ENCODE data around the gene TMEM135.
A peak's percentile ranks its signal among the peaks of the same experiment; 100 is the strongest.

The TMEM135 gene

DNA sequence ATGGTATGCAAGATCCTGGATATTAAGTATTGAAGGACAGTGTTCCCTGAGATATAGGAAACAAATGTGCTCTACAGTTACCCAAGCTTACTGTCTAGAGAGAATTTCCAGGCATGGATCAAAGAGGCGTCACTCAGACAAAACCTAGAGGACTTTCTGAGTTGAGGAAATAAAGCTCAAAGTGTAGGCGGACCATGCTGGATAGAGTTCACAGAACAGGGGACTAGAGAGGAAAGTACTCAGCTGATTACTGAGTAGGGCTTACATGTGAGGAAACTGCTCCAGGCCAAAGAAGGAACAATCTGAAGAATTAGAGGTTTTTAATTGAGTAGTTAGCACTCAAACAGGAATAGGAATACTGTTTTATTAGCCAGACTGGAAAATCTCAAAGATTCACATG, 193.3 kb downstream of the TMEM135 start:
- peaks cover 31% of the 10 kb centered on the region for H3K9me3 Mint-ChIP-seq
- no peak overlapping the region for H3K27ac Mint-ChIP-seq
- no peak overlapping the region for H3K4me3 Mint-ChIP-seq
- no peak for DNase-seq (ENCODE audit: low spot score)
- no peaks in the 10 kb centered on the region for H3K27me3 Mint-ChIP-seq (ENCODE audit: low read depth)
- no peaks in the 10 kb centered on the region for H3K4me1 Mint-ChIP-seq (ENCODE audit: low read depth)
- peaks cover 10% of the 10 kb centered on the region for H3K36me3 Mint-ChIP-seq (ENCODE audit: low read depth)

DNA sequence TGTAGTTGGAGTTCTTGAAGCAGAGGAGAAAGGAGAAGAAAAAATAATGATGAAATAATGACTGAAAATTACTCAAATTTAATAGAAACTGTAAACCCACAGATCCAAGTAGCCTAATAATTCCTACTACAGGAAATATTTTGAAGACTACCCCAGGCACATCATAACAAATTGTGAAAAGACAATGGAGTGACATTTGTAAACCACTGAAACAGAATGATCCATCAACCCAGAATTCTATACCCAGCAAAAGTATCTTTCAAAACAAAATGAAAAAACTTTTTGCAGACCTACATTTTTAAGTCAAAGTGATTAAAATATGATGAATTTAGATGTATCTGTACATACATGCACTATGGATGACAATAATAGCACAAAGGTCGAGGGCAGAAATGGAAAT, 194.6 kb downstream of the TMEM135 start:
- Mint-ChIP-seq H3K27ac (no peak overlapping the region), H3K27me3 (ENCODE audit: low read depth) (no peaks in the 10 kb centered on the region), H3K4me1 (ENCODE audit: low read depth) (no peaks in the 10 kb centered on the region), H3K4me3 (no peak overlapping the region), H3K36me3 (ENCODE audit: low read depth) (peaks cover 12% of the 10 kb centered on the region), H3K9me3 (peaks cover 31% of the 10 kb centered on the region)
- no peak for DNase-seq (ENCODE audit: low spot score)

GRCh38 chr11:87235366-87235765, 197.6 kb downstream of the TMEM135 start:
- H3K27ac Mint-ChIP-seq: no peak overlapping the region
- H3K36me3 Mint-ChIP-seq (ENCODE audit: low read depth): peaks cover 16% of the 10 kb centered on the region
- no peaks in the 10 kb centered on the region for H3K4me1 Mint-ChIP-seq (ENCODE audit: low read depth)
- no peak overlapping the region for H3K4me3 Mint-ChIP-seq
- DNase-seq (ENCODE audit: low spot score): no peak
- no peaks in the 10 kb centered on the region for H3K27me3 Mint-ChIP-seq (ENCODE audit: low read depth)
- peaks cover 34% of the 10 kb centered on the region for H3K9me3 Mint-ChIP-seq

GRCh38 chr11:87236368-87236767, 198.6 kb downstream of the TMEM135 start:
- Mint-ChIP-seq H3K27ac (no peak overlapping the region), H3K9me3 (peaks cover 29% of the 10 kb centered on the region), H3K4me1 (ENCODE audit: low read depth) (no peaks in the 10 kb centered on the region), H3K27me3 (ENCODE audit: low read depth) (no peaks in the 10 kb centered on the region), H3K36me3 (ENCODE audit: low read depth) (peaks cover 16% of the 10 kb centered on the region), H3K4me3 (no peak overlapping the region)
- no peak for DNase-seq (ENCODE audit: low spot score)

DNA sequence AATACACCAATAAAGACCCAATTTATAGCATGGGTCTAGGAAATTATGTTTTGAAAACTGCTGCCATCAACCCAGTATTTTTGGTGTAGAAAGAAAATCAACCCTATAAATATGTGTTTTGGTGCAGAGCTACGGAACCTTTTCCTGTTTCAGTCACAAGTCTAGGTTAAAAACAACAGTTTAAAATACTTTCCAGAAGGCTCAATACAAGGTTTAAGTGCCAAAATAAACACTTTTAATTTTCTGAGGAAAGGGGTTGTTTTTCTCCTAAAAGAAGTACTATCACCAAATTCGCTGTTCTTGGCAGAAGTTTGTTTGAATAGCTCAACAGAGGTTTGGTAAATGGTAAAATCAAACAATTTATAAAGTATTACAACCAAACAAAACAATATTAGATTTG, 201.3 kb downstream of the TMEM135 start:
- Mint-ChIP-seq H3K36me3 (ENCODE audit: low read depth) (peaks cover 10% of the 10 kb centered on the region), H3K4me3 (no peak overlapping the region), H3K4me1 (ENCODE audit: low read depth) (no peaks in the 10 kb centered on the region), H3K9me3 (peaks cover 6% of the 10 kb centered on the region), H3K27ac (no peak overlapping the region), H3K27me3 (ENCODE audit: low read depth) (no peaks in the 10 kb centered on the region)
- no peak for DNase-seq (ENCODE audit: low spot score)

GRCh38 chr11:87239531-87239930, 201.8 kb downstream of the TMEM135 start:
- H3K27ac Mint-ChIP-seq: no peak overlapping the region

GRCh38 chr11:87251560-87251959, 213.8 kb downstream of the TMEM135 start:
- H3K36me3 Mint-ChIP-seq (ENCODE audit: low read depth): peaks cover 18% of the 10 kb centered on the region
- peaks cover 10% of the 10 kb centered on the region for H3K4me1 Mint-ChIP-seq (ENCODE audit: low read depth)
- no peak overlapping the region for H3K27ac Mint-ChIP-seq
- peaks cover 12% of the 10 kb centered on the region for H3K9me3 Mint-ChIP-seq
- no peak for DNase-seq (ENCODE audit: low spot score)
- H3K4me3 Mint-ChIP-seq: no peak overlapping the region
- H3K27me3 Mint-ChIP-seq (ENCODE audit: low read depth): no peaks in the 10 kb centered on the region

More at GRCh38 chr11:87239531-87239930, 201.8 kb downstream of the TMEM135 start:
- Mint-ChIP-seq H3K9me3 (peaks cover 6% of the 10 kb centered on the region), H3K27me3 (ENCODE audit: low read depth) (no peaks in the 10 kb centered on the region), H3K4me1 (ENCODE audit: low read depth) (no peaks in the 10 kb centered on the region), H3K4me3 (no peak overlapping the region), H3K36me3 (ENCODE audit: low read depth) (peaks cover 8% of the 10 kb centered on the region)
- DNase-seq (ENCODE audit: low spot score): no peak

DNA sequence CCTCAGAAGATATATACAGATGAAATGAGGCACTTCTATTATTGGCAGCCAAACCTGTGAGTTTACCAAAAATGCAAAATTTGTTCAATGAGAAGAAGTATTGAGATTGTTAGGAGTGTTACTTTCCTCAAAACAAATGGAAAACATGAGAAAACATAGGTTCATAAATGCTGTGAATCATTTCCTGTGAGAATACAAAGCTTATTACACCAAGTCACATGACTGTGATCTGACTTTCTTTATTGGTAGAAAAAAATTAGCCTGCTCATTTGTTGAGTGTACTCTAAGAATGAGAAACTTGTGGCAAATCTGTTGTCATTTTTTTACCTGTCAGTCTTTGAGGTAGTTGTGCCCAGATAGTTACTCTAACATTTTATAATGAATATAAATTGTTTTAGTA, 215.1 kb downstream of the TMEM135 start:
- DNase-seq (ENCODE audit: low spot score): no peak
- Mint-ChIP-seq H3K4me1 (ENCODE audit: low read depth) (peaks cover 10% of the 10 kb centered on the region), H3K36me3 (ENCODE audit: low read depth) (peaks cover 15% of the 10 kb centered on the region), H3K9me3 (peaks cover 8% of the 10 kb centered on the region), H3K27me3 (ENCODE audit: low read depth) (no peaks in the 10 kb centered on the region), H3K27ac (peak overlapping the region; percentile 22), H3K4me3 (no peak overlapping the region)

- no peak overlapping the region for H3K27ac Mint-ChIP-seq
- H3K4me3 Mint-ChIP-seq: no peak overlapping the region
- H3K27me3 Mint-ChIP-seq (ENCODE audit: low read depth): no peaks in the 10 kb centered on the region
- H3K36me3 Mint-ChIP-seq (ENCODE audit: low read depth): peaks cover 10% of the 10 kb centered on the region
- H3K4me1 Mint-ChIP-seq (ENCODE audit: low read depth): peaks cover 10% of the 10 kb centered on the region
- no peak for DNase-seq (ENCODE audit: low spot score)
- peaks cover 5% of the 10 kb centered on the region for H3K9me3 Mint-ChIP-seq
Observed at GRCh38 chr11:87254562-87254961, 216.8 kb downstream of the TMEM135 start.

DNA sequence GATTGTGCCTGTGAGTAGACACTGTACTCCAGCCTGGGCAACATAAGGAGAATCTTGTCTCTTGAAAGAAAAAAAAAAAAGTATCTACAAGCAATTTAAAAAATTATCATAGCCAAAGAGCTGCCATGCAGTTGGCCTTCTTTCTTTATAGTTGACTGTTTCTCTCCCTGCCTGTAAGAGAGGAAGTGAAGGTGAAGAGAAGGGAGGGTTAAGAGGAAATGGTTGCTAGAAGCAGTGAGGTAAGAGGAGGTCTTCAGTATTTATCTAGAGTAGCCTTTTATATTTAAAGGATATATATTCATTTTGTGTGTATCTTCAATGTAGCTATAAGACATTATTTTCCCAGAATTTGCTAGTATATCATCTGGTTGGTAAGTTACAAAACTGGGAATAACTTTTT, 217.9 kb downstream of the TMEM135 start:
- Mint-ChIP-seq H3K4me1 (ENCODE audit: low read depth) (peaks cover 11% of the 10 kb centered on the region), H3K27ac (no peak overlapping the region), H3K36me3 (ENCODE audit: low read depth) (peaks cover 7% of the 10 kb centered on the region), H3K4me3 (no peak overlapping the region), H3K9me3 (peaks cover 5% of the 10 kb centered on the region), H3K27me3 (ENCODE audit: low read depth) (no peaks in the 10 kb centered on the region)
- no peak for DNase-seq (ENCODE audit: low spot score)

DNA sequence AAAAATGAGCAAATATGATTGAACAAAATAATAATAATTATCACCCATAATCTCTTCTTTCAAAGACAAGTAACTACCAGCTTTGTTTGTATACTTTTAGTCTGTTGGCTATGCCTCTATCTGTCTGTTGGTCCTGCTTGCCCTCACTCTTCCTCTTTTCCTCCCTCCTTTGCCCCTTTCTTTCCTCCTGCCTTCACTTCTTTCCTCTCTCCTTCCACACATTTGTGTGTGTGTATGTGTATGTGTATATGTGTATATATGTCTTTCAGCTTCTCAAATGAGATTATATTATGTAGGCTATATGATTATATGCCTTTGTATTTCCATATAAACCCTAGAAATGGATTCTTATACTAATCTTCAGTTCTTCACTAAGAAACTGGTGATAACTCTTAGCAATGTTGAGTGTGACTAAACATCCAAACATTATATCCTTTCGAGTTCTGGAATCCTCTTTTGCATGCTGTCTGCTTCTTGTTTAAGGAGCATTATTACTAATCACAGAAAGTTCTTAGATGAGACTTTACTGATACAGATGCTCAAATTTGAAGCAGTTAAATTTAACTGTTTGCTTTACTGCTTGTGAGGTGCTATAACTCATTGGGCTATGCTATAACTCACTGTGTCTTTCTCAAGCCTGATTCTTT, 219.1 kb downstream of the TMEM135 start:
- H3K9me3 Mint-ChIP-seq: peaks cover 3% of the 10 kb centered on the region
- no peaks in the 10 kb centered on the region for H3K27me3 Mint-ChIP-seq (ENCODE audit: low read depth)
- peaks cover 9% of the 10 kb centered on the region for H3K4me1 Mint-ChIP-seq (ENCODE audit: low read depth)
- no peak overlapping the region for H3K27ac Mint-ChIP-seq
- peaks cover 5% of the 10 kb centered on the region for H3K36me3 Mint-ChIP-seq (ENCODE audit: low read depth)
- no peak for DNase-seq (ENCODE audit: low spot score)
- H3K4me3 Mint-ChIP-seq: no peak overlapping the region

DNA sequence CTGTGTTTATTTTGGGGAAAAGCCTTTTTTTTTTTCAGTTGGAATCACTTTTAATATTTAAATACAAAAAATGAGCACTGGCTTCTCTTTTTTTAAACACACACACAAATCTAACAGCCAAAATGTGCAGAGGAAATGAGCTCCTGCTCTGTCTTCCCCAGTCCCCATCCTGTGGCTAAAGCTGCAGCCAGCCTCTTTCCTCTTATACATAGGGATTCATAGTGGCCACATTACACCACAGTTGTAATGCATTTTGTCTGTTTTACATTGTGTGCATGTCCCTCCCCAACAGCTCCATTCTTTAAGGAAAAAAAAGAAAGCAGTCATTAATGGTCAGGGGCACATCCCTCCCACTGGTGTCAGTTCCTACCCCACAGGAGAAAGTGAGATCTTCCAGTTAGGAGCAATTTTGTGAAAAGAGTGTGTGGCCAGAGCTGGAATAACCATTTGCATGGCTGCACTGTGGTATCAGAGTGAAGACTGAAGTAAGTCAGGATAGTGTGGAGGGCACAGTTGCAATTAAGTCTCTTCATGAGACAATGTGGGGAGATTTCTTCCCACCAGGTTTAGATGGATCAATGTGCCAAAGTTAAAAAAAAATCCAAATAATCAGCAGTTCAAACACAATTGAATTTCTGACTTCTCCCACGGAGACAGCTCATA, 220.6 kb downstream of the TMEM135 start:
- Mint-ChIP-seq H3K36me3 (ENCODE audit: low read depth) (peaks cover 2% of the 10 kb centered on the region), H3K4me3 (no peak overlapping the region), H3K27me3 (ENCODE audit: low read depth) (no peaks in the 10 kb centered on the region), H3K27ac (no peak overlapping the region), H3K4me1 (ENCODE audit: low read depth) (peaks cover 7% of the 10 kb centered on the region), H3K9me3 (no peaks in the 10 kb centered on the region)
- DNase-seq (ENCODE audit: low spot score): no peak

DNA sequence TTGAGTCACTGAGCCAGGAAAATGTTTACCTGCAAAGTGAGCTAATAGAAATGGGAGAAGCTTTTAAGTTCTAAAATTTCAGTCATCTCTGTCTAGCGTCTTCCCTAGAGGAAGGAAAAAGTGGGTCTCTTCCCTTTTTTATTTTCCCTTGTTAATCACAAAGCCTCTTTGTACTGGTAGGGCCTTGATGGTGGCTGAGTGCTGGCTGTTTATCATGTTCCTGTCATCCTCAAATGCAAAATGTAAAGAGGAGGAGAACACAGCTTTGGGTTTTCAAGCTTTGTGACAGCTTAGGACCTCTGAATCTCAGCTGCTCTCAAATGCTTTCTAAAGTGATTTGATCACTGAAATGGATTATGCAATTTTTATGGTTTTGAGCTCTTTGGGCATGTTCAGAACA, 222.0 kb downstream of the TMEM135 start:
- no peaks in the 10 kb centered on the region for H3K36me3 Mint-ChIP-seq (ENCODE audit: low read depth)
- no peaks in the 10 kb centered on the region for H3K9me3 Mint-ChIP-seq
- H3K4me1 Mint-ChIP-seq (ENCODE audit: low read depth): peaks cover 7% of the 10 kb centered on the region
- no peak overlapping the region for H3K27ac Mint-ChIP-seq
- H3K27me3 Mint-ChIP-seq (ENCODE audit: low read depth): no peaks in the 10 kb centered on the region
- no peak overlapping the region for H3K4me3 Mint-ChIP-seq
- DNase-seq (ENCODE audit: low spot score): no peak

DNA sequence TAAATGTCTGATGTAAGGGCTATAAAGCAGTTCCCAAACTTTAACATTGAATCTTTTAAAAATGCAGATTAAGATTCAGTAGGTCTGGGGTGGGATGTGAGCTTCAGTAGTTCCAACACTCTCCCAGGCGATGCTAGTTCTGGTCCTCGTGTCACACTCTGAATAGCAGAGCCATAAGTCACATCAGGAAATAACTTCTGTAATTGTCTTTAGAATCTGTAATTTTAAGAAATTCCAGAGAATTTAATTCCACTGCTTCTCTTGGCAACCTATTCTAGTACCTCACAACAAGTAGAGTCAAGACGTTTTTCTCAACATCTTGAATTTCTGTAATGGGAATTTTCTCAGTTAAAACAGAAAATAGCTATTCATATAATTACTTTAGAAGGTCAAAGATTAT, 223.1 kb downstream of the TMEM135 start:
- Mint-ChIP-seq H3K27ac (no peak overlapping the region), H3K4me3 (no peak overlapping the region), H3K9me3 (no peaks in the 10 kb centered on the region)

More for the DNA sequence above, 223.1 kb downstream of the TMEM135 start:
- H3K27me3 Mint-ChIP-seq (ENCODE audit: low read depth): no peaks in the 10 kb centered on the region
- peaks cover 2% of the 10 kb centered on the region for H3K4me1 Mint-ChIP-seq (ENCODE audit: low read depth)
- no peaks in the 10 kb centered on the region for H3K36me3 Mint-ChIP-seq (ENCODE audit: low read depth)
- no peak for DNase-seq (ENCODE audit: low spot score)

Measured in T-helper 2 cell treated with Interferon-gamma antibody and Interleukin-4, amounts not matched to agents 5 μg/mL and 100 μg/mL, for 36 hours (primary cell).